H9 (cell line): Measurements from ENCODE around the gene UBE2Q1. TPM values are rescaled to one million over a fixed set of nuclear protein-coding genes. Genes with fewer than 3 reads are reported as not detected.

Experiments used
- DNase-seq: peaks from one replicate; pipeline ENCODE4 v3.0.0-alpha.2; 2017
- H2AFZ ChIP-seq: one replicate; pipeline ENCODE4 v1.6.1; 2013; ENCODE audit warnings: mild to moderate bottlenecking, low read length, control low read depth, moderate library complexity
- H2AK5ac ChIP-seq: 2 replicates; pipeline ENCODE4 v1.6.1; 2013; ENCODE audit warnings: low read length, control low read depth, mixed read lengths; ENCODE audit not compliant: insufficient read length
- H2BK120ac ChIP-seq: one replicate; pipeline ENCODE4 v1.6.1; 2013; ENCODE audit warnings: low read depth, mild to moderate bottlenecking, low read length, control low read depth, inconsistent platforms; ENCODE audit not compliant: poor library complexity, severe bottlenecking
- H2BK12ac ChIP-seq: 2 replicates; pipeline ENCODE4 v1.6.1; 2013; ENCODE audit warnings: low read length, control low read depth, mixed read lengths, low read depth; ENCODE audit not compliant: insufficient read length
- H2BK15ac ChIP-seq: 2 replicates; pipeline ENCODE4 v1.6.1; 2013; ENCODE audit warnings: low read depth, low read length, control low read depth
- H2BK20ac ChIP-seq: one replicate; pipeline ENCODE4 v1.6.1; 2013; ENCODE audit warnings: low read depth, mild to moderate bottlenecking, low read length, control low read depth, inconsistent platforms; ENCODE audit not compliant: poor library complexity, severe bottlenecking
- H2BK5ac ChIP-seq: 2 replicates; pipeline ENCODE4 v1.6.1; 2013; ENCODE audit warnings: low read length, control low read depth, mixed read lengths; ENCODE audit not compliant: insufficient read length
- H3K14ac ChIP-seq: 2 replicates; pipeline ENCODE4 v1.6.1; 2013; ENCODE audit warnings: low read length, control low read depth; ENCODE audit not compliant: insufficient read depth
- H3K18ac ChIP-seq: 2 replicates; pipeline ENCODE4 v1.6.1; 2013; ENCODE audit warnings: low read depth, mild to moderate bottlenecking, mixed read lengths, low read length, control low read depth; ENCODE audit not compliant: insufficient read length
- H3K23ac ChIP-seq: 2 replicates; pipeline ENCODE4 v1.6.1; 2013; ENCODE audit warnings: low read length, control low read depth, mixed read lengths, low read depth; ENCODE audit not compliant: insufficient read length
- H3K23me2 ChIP-seq: 2 replicates; pipeline ENCODE4 v1.6.1; 2013; ENCODE audit warnings: low read depth, mild to moderate bottlenecking, mixed read lengths, low read length, control low read depth; ENCODE audit not compliant: insufficient read length, poor library complexity, severe bottlenecking
- H3K27ac ChIP-seq: 2 replicates; pipeline ENCODE4 v1.5.1; 2013; ENCODE audit warnings: low read length, control low read depth, mixed read lengths, low read depth; ENCODE audit not compliant: insufficient read length
- H3K27me3 ChIP-seq: 2 replicates; pipeline ENCODE4 v1.6.1; 2013; ENCODE audit warnings: low read length, control low read depth, inconsistent platforms; ENCODE audit not compliant: insufficient read depth
- H3K4ac ChIP-seq: 2 replicates; pipeline ENCODE4 v1.6.1; 2013; ENCODE audit warnings: low read depth, mild to moderate bottlenecking, control low read depth, inconsistent platforms, low read length, moderate library complexity
- H3K4me1 ChIP-seq: 2 replicates; pipeline ENCODE4 v1.6.1; 2013; ENCODE audit warnings: low read length, control low read depth, inconsistent platforms; ENCODE audit not compliant: insufficient read depth
- H3K4me2 ChIP-seq: 2 replicates; pipeline ENCODE4 v1.6.1; 2013; ENCODE audit warnings: low read length, control low read depth, mixed read lengths; ENCODE audit not compliant: insufficient read length, insufficient read depth
- H3K56ac ChIP-seq: 2 replicates; pipeline ENCODE4 v1.6.1; 2013; ENCODE audit warnings: low read depth, mild to moderate bottlenecking, mixed read lengths, low read length, control low read depth; ENCODE audit not compliant: insufficient read length
- H3K79me1 ChIP-seq: 2 replicates; pipeline ENCODE4 v1.6.1; 2013; ENCODE audit warnings: low read depth, mild to moderate bottlenecking, moderate library complexity, low read length, control low read depth, inconsistent platforms; ENCODE audit not compliant: insufficient read depth, poor library complexity, severe bottlenecking
- H3K79me2 ChIP-seq: 2 replicates; pipeline ENCODE4 v1.6.1; 2013; ENCODE audit warnings: low read length, control low read depth, inconsistent platforms; ENCODE audit not compliant: insufficient read depth
- H3K9ac ChIP-seq: 2 replicates; pipeline ENCODE4 v1.6.1; 2013; ENCODE audit warnings: low read length, control low read depth, mixed read lengths; ENCODE audit not compliant: insufficient read length; ENCODE audit errors: extremely low read depth
- H3K9me3 ChIP-seq: one replicate; pipeline ENCODE4 v1.6.1; 2013; ENCODE audit warnings: low read depth, low read length, inconsistent platforms; ENCODE audit not compliant: control insufficient read depth
- H3T11ph ChIP-seq: one replicate; pipeline ENCODE4 v1.6.1; 2013; ENCODE audit warnings: mild to moderate bottlenecking, low read length, control low read depth, inconsistent platforms
- H4K20me1 ChIP-seq: one replicate; pipeline ENCODE4 v1.6.1; 2013; ENCODE audit not compliant: control insufficient read depth, insufficient read length, insufficient read depth
- H4K5ac ChIP-seq: 2 replicates; pipeline ENCODE4 v1.6.1; 2013; ENCODE audit warnings: low read depth, mild to moderate bottlenecking, mixed read lengths, low read length, control low read depth; ENCODE audit not compliant: insufficient read length
- H4K8ac ChIP-seq: replicated peaks from 2 replicates; pipeline ENCODE4 v1.6.1; 2013; ENCODE audit warnings: low read length, control low read depth, mixed read lengths, low read depth; ENCODE audit not compliant: insufficient read length
- H4K91ac ChIP-seq: 2 replicates; pipeline ENCODE4 v1.6.1; 2013; ENCODE audit warnings: low read depth, mild to moderate bottlenecking, moderate library complexity, mixed read lengths, low read length, control low read depth; ENCODE audit not compliant: insufficient read length
- H3K27ac Mint-ChIP-seq, 3 experiments: 2 replicates in 2 of 3; 3 replicates in 1 of 3; pipeline ENCODE4 v1.8.0; 2020 to 2021; ENCODE audit warnings: mixed read lengths in 3 of 3, mild to moderate bottlenecking in 1 of 3, moderate library complexity in 1 of 3
- H3K27me3 Mint-ChIP-seq: 2 replicates; pipeline ENCODE4 v1.8.0; 2021; ENCODE audit warnings: low read depth, mild to moderate bottlenecking, moderate library complexity, mixed read lengths
- H3K36me3 Mint-ChIP-seq, 3 experiments: 2 replicates in 2 of 3; 3 replicates in 1 of 3; pipeline ENCODE4 v1.8.0; 2020 to 2021; ENCODE audit warnings: low read depth in 3 of 3, mixed read lengths in 3 of 3; ENCODE audit not compliant: insufficient read depth in 1 of 3
- H3K4me1 Mint-ChIP-seq, 2 experiments: 2 replicates each; pipeline ENCODE4 v1.8.0; 2020; ENCODE audit warnings: mixed read lengths in 2 of 2
- H3K4me3 Mint-ChIP-seq, 2 experiments: 2 replicates in 1 of 2; 3 replicates in 1 of 2; pipeline ENCODE4 v1.8.0; 2020 to 2021; ENCODE audit warnings: mild to moderate bottlenecking in 2 of 2, mixed read lengths in 2 of 2, moderate library complexity in 1 of 2
- H3K9me3 Mint-ChIP-seq, 2 experiments: 2 replicates in 1 of 2; 3 replicates in 1 of 2; pipeline ENCODE4 v1.8.0; 2020; ENCODE audit warnings: mild to moderate bottlenecking in 2 of 2, mixed read lengths in 2 of 2, moderate library complexity in 1 of 2
- CTCF ChIP-seq: fragments of 200-600 bp; sonication (generic); conservative IDR thresholded peaks from 3 replicates; pipeline ENCODE4 v1.8.0; 2021; ENCODE audit warnings: antibody characterized with exemption, mild to moderate bottlenecking
- WGBS: extraction: QIAGEN DNeasy Blood & Tissue Kit; methylation state at CpG from one replicate; pipeline ENCODE4 v1.1.7; 2013; ENCODE audit warnings: missing lambda C conversion rate, low lambda C conversion rate, mixed read lengths; ENCODE audit not compliant: insufficient read length; ENCODE audit errors: extremely low coverage; 5-methylcytosine and 5-hydroxymethylcytosine counted together
- total RNA-seq: library from RNA; stranded (reverse); gene quantifications from 2 replicates; pipeline ENCODE4 v1.2.1, GENCODE V29; 2021

Gene UBE2Q1
- total RNA-seq, 1 experiment from 2014 or later = 108 TPM

DNA sequence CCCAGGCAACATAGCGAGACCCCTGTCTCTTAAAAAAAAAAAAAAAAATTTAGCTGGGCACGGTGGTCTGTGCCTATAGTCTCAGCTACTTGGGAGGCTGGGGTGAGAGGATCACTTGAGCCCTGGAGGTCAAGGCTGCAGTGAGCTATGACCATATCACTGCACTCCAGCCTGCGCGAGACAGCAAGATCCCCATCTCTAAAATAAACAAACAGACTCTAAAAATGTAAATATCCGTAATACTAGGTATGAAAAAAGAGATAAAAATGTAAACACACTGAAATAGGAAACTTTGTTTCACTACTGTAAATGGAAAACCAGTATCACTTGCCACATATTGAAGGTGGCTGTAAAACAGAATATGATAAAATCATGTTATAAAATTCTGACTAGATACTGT, 32.3 kb upstream of the UBE2Q1 start:
- Histone ChIP-seq H3T11ph (no peak overlapping the region), H3K27me3 (no peaks in the 10 kb centered on the region), H2BK15ac (no peak overlapping the region), H2AFZ (no peak overlapping the region), H3K9ac (no peak overlapping the region), H2BK12ac (no peak overlapping the region), H4K20me1 (peaks cover 3% of the 10 kb centered on the region), H3K18ac (no peak overlapping the region), H2BK20ac (no peak overlapping the region), H3K4me1 (no peaks in the 10 kb centered on the region), H4K91ac (no peak overlapping the region), H4K5ac (no peak overlapping the region), H3K4me2 (no peak overlapping the region), H3K4ac (no peak overlapping the region), H3K9me3 (no peaks in the 10 kb centered on the region), H3K23me2 (no peaks in the 10 kb centered on the region), H2AK5ac (no peak overlapping the region), H2BK5ac (no peak overlapping the region), H3K27ac (no peak overlapping the region), H3K79me1 (no peaks in the 10 kb centered on the region), H3K14ac (no peak overlapping the region), H4K8ac (no peak overlapping the region), H3K79me2 (no peaks in the 10 kb centered on the region), H2BK120ac (no peak overlapping the region), H3K56ac (no peak overlapping the region), H3K23ac (no peak overlapping the region)
- H3K4me3 Mint-ChIP-seq = no peak overlapping the region
- H3K27ac Mint-ChIP-seq = no peak overlapping the region
- H3K36me3 Mint-ChIP-seq = peaks cover 55 to 94% (median 86%) of the 10 kb centered on the region in 3 experiments; a peak in 6 of 7 replicates
- no peak for DNase-seq
- WGBS = no CpG with 5 or more reads among the region's 5 CpGs
- TF ChIP-seq CTCF = no peak
- H3K4me1 Mint-ChIP-seq = no peaks in the 10 kb centered on the region
- H3K9me3 Mint-ChIP-seq = no peaks in the 10 kb centered on the region
- no peaks in the 10 kb centered on the region; the same call in 1 of the 2 replicates for H3K27me3 Mint-ChIP-seq
